H1 (cell line): ENCODE results near the gene CRIP1. TPM values are rescaled to one million over a fixed set of nuclear protein-coding genes. Genes with fewer than 3 reads are reported as not detected.

Source experiments
- CTCF ChIP-seq, 3 experiments: IDR thresholded peaks; 1 replicate in 2 of 3; 2 replicates in 1 of 3; pipeline versions ENCODE4 v1.5.1 to v1.6.1; 2011; ENCODE audit warnings: low read length in 3 of 3, mild to moderate bottlenecking in 3 of 3, inconsistent platforms in 2 of 3, low read depth in 1 of 3, moderate library complexity in 1 of 3; ENCODE audit not compliant: insufficient read depth in 1 of 3; ENCODE audit errors: control extremely low read depth in 1 of 3
- E2F6 ChIP-seq: IDR thresholded peaks from 2 replicates; pipeline ENCODE4 v1.6.1; 2012; ENCODE audit warnings: inconsistent platforms
- polyA plus RNA-seq, 7 experiments: library from polyadenylated mRNA; depleted of rRNA in 3 of 7; stranded (reverse) in 5 of 7; unstranded in 2 of 7; fragments of >200 nt in 5 of 7; fragments of 200-250 nt in 2 of 7; gene quantifications; 1 replicate in 5 of 7; 2 replicates in 1 of 7; 4 replicates in 1 of 7; pipeline versions ENCODE4 v1.2.1 to v1.2.3, GENCODE V29; 2011 to 2013; ENCODE audit warnings: missing spikeins in 2 of 7, mixed read lengths in 2 of 7
- total RNA-seq: library from RNA; stranded (reverse); fragmentation: NEBNext Ultra II Directional; extraction: Animal tissue kit (Norgen Biotek cat#: 25700); gene quantifications from 2 replicates; pipeline ENCODE4 v1.2.1, GENCODE V29; 2021

The CRIP1 gene
- total and polyA plus RNA-seq, 2 of the 8 experiments (the other 6 are each of a cell fraction or from before 2014, with no cell fraction given), result 1.2 to 2.2 TPM

GRCh38 chr14:105485739-105486162, 935 bp upstream of the CRIP1 start (continued):
- TF ChIP-seq E2F6 (peak; percentile 37), CTCF (IDR thresholded peaks at IDR 0.05; ENCODE audit: control extremely low read depth in 1 of 3, insufficient read depth in 1 of 3, low read depth in 1 of 3, low read length in 3 of 3) (peak in 2 of 3 experiments; percentile 71 to 82; a peak in 3 of 4 replicates)
